Peyer's patch (tissue), 4 donors: ENCODE results near the gene MRC2.

Source experiments
- CTCF ChIP-seq, 6 experiments: fragments of 450-650 bp in 4 of 6; fragments of 200-600 bp in 2 of 6; sonication (generic) in 1 of 6; IDR thresholded peaks; one replicate each; pipeline ENCODE4 v1.5.1; 2017 to 2019; ENCODE audit warnings: antibody characterized with exemption in 6 of 6, mild to moderate bottlenecking in 3 of 6, moderate library complexity in 1 of 6
- POLR2A ChIP-seq, 2 donors: fragments of 450-650 bp; IDR thresholded peaks; one replicate each; pipeline ENCODE4 v1.5.1; 2017; ENCODE audit warnings: antibody characterized with exemption in 2 of 2, mild to moderate bottlenecking in 2 of 2, moderate library complexity in 2 of 2

GRCh38 chr17:62713086-62713881 is 85.8 kb downstream of the MRC2 start:
- TF ChIP-seq CTCF (IDR thresholded peaks at IDR 0.05) (no peak), POLR2A (IDR thresholded peaks at IDR 0.05) (no peak)
